Measurements from ENCODE around the gene MTMR2.

- TF ChIP-seq EZH2 (IDR thresholded peaks at IDR 0.05; ENCODE audit: insufficient read depth, low read length) (no peak), CTCF (IDR thresholded peaks at IDR 0.05; ENCODE audit: insufficient read depth, low read depth, low read length) (no peak)
Observed at GRCh38 chr11:95888439-95888838, 35.5 kb downstream of the MTMR2 start.
